Jurkat, Clone E6-1 (cell line): ENCODE data around the gene SMIM28.

ENCODE experiments used
- DNase-seq: peaks from one replicate; pipeline ENCODE4 v3.0.0-alpha.2; 2011; ENCODE audit warnings: low read depth, low spot score
- H3K4me3 ChIP-seq: 2 replicates; pipeline ENCODE4 v1.5.1; 2011; ENCODE audit warnings: mild to moderate bottlenecking, low read length, control low read depth, moderate library complexity

SMIM28 gene

DNA sequence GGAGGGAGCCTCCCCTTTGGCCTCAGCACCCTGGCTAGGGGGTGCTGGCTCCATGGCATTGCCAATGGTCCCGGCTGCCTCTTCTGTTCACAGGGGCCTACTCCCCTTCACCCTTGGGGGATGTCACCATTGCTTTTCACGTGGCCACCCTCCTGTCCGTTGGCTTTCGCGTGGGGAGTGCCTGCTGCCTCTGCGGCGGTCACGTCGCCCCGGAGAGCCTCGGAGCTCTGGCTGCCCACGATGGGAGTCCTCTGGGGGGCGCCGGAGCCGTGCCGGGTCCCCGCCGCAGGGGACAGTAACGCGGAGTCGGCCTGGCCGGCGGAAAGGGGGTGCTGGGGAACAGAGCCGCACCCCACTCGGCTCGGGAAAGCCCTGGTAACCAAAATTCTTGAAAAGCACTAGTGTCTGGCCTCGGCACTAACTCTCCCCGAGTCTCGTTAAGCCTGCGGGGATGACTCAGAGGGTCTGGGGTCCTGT is 25.7 kb downstream of the SMIM28 start:
- peak overlapping the region; percentile 84 for H3K4me3 ChIP-seq
- no peak for DNase-seq

DNA sequence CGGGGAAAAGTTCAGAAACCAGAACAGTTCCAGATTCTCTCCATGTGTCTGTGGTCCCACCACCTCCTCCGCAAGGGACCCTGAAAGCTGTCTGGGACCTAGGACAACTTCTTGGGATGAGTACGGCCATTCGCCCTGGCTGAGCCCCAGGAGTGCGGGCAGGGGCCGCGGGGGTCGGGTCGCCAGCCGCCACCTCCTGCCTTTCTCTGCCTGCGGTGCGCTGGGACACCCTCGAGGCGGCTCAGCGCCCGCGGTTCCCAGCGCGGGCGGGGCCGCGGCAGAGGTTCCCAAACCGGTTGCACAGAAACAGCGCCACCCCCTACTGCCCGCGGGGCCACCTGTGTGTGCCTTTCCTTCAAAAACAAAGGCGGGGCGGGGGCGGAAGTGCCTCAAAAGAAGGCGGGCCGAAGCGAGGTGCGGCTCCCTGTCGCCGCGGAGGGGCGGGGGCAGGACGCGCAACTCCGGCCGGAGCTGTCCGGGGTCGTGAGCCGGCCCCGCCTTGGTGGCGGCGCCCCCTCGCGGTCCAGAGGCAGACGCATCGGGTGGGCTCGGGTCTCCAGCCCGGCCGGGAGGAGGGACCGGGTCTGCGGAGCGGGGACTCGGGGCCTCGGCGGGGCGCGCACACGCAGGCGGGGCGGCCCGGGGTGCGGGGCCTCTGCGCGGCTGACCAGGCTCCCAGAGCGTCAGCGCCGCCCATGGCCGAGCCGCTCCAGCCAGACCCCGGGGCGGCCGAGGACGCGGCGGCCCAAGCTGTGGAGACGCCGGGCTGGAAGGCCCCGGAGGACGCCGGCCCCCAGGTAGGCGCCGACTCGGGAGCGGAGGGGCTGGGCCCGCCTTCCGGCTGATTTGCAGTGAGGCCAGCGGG is 26.3 kb downstream of the SMIM28 start, which contains the start of gene HEBP2:
Gene HEBP2, plus strand, starts transcription at position 423 of the 865 bp plus-strand sequence. Its CDS starts 273 bp downstream, at position 696.
- DNase-seq: peak; percentile 87
- H3K4me3 ChIP-seq: peak within 1 kb of the TSS; percentile 84

DNA sequence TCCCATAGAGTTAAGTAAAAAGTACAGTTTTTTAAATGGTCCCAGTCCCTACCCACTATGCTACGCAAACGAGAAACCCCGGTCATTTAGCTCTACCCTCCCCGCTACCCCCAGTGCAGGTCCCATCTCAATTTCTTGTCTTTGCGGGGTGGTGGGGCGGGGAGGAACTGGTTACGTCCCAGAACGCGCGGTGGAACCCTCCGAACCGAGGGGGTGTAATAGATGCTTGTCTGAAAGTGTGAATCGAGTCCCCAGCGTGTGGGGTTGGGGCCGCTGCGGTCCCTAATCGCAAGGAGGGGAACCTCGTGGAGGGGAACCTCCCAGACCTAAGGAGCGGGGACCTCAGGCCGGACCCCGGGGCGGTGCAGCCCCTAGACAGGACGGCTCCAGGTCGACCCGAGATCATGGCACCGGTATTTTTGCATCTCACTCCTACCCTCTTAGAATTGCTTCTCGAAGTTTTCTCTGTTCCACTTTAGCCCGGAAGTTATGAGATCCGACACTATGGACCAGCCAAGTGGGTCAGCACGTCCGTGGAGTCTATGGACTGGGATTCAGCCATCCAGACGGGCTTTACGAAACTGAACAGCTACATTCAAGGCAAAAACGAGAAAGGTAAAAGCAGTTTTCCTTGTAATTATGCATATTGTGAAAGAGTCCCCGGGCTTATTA is 27.1 kb downstream of the SMIM28 start:
- DNase-seq: no peak
- H3K4me3 ChIP-seq: peak overlapping the region; percentile 84

DNA sequence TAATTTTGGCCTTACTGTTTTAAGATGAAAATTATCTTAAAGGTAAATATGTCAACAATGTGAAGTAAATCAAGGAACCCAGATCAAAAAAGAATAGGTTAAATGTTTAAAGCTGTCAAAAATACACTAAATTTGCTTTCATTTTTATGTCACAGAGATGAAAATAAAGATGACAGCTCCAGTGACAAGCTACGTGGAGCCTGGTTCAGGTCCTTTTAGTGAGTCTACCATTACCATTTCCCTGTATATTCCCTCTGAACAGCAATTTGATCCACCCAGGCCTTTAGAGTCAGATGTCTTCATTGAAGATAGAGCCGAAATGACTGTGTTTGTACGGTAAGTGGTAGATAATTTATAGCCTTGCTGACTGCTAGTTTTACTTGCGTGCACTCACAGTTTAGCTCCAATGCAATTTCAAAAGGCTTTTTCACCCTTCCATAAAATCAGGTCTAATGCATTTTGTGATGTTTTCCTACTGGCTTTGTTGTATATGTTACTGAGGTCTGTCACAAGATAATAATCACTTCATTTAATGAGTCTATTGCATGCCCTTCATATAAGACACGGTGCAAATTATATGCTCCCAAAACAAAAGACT is 28.2 kb downstream of the SMIM28 start:
- H3K4me3 ChIP-seq: no peak overlapping the region
- DNase-seq: no peak

DNA sequence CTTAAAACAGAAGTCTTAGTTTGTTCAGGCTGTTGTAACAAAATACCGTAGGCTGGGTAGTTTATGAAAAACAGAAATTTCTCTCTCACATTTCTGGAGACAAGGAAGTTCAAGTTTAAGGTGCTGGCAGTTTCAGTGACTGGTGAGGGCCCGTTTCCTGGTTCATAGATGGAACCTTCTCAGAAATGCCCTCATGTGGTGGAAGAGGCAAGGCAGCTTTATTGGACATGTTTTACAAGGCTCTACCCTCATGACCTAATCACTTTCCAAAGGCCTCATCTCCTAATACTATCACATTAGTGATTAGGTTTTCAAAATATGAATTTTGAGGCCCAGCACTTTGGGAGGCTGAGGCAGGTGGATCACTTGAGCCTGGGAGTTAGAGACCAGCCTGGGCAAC is 28.7 kb downstream of the SMIM28 start:
- DNase-seq: no peak

DNA sequence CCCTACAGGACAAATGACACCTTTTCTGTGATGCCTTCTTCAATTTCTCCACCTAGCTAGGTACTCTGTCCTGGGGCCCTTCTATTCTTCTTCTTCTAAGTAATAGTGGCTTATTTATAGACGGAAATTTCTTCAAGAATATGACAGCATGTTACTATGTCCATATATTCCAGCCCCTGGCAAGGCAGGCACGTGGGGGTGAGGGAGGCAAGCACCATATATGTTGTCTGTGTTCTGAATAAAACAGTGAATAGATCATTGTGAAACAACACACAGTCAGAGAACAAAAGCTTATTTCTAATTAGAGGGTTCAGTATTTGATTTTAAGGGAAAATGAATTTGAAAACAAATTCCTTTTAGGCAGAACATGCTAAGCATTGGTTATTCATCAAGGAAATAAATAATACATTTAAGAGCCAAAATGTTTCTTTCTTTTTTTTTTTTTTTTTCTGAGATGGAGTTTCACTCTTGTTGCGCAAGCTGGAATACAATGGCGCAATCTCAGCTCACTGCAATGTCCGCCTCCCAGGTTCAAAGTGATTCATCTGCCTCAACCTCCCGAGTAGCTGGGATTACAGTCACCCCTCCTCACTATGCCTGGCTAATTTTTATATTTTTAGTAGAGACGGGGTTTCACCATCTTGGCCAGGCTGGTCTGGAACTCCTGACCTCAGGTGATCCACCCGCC is 32.5 kb downstream of the SMIM28 start:
- DNase-seq: no peak
- no peak overlapping the region for H3K4me3 ChIP-seq

More for the DNA sequence above, 28.7 kb downstream of the SMIM28 start:
- no peak overlapping the region for H3K4me3 ChIP-seq

DNA sequence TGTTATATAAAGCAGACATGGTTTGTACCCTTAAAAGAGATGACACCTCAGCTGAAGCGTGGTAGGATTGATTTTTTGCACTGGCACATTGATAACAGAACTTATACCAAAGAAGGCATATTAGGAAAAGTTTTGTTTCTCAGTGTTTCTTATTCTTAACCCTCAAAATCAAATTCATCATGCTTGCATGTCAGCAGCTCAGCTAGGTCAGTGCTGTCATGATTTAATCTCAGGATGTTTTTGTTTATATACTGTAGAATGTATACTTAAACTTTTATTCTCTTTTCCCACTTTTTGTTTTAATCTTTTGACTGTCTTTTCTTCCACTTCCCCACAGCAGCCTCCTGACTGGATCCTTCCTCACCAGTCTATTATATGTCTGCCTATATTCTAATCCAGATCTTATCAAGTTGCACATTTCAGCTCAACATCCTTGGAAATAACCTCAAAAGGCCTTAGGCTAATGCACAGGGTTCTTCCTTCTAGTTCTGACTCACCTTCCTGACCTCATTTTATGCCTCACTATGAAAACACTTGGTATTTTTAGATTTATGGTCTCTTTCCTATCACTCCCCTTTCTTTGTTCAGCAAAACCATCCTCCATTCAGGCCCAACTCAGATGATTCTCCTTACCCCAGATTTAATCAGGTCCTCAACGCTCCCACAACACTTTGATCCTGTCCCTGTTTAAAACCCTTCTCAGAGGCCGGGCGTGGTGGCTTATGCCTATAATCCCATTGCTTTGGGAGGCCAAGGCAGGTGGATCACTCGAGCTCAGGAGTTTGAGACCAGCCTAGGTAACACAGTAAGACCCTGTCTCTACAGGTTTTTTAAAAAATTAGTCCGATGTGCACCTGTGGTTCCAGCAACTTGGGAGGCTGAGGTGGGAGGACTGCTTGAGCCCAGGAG is 33.5 kb downstream of the SMIM28 start:
- DNase-seq: no peak
- no peak overlapping the region for H3K4me3 ChIP-seq

DNA sequence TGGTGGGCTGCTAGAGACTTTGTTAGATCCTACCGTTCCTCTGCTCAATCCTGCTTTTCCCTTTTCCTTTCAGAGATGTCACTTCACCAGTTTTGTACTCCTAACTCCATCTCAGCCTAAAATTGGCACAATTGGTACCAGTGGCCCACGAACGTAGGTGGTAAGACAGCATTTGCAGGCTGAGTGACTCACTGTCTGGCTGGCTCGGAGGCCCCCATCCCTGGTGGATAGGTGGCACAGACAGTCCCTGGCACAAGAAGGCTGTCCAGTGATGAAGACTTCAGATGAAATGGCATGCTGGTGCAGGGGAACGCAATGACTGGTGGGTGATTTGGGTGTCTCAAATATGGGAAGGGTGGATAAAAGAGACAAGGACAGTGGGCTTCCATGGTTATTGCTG is 37.4 kb downstream of the SMIM28 start:
- H3K4me3 ChIP-seq: no peak overlapping the region
- DNase-seq: no peak

DNA sequence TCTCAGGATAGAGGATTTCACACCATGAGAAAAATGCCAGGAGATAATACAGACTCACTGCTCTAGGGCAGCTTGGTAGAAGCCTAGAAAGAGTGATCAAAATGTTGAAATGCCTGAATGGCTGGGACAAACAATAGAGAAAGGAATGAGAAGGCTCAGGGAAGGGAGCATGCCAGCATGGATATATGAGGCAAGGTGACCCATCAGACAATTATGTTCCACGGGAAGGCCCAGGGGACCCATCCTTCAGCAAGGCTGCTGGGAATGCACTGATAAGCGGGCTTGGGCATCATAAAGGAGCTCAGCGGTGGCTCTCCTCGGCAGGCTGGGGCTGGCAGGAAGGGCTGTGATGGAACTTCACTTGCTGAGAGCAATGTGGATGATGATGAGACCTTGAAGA is 38.5 kb downstream of the SMIM28 start:
- H3K4me3 ChIP-seq: no peak overlapping the region
- DNase-seq: no peak

DNA sequence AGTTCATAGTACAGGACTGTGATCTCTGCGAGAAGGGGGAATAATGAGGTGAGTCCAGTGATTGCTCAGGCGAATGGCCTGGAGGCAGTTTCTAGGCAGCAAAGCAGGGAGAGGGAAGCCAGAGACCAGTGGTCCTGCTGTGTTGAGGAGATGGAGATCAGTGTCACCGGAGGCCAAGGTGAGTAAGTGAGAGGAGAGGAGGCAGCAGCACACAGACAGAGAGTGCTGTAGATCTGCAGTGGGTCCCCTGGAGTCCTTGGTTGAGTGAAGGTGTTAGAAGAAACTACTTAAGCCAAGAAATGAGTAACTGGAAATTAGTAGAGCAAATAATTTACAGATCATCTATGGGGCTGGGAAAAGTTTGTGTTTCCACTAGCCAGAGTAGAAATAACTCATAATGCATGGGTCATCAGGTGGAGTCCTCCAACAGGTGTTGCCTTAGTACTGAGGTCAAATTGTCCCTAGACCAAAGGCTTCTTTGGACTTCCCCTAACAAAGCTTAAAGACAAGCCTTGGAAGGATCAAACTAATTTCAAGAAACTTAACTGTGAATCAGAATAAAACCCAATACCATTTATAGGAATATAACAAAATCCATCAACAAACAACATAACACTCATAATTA is 39.9 kb downstream of the SMIM28 start:
- DNase-seq: no peak
- H3K4me3 ChIP-seq: no peak overlapping the region

DNA sequence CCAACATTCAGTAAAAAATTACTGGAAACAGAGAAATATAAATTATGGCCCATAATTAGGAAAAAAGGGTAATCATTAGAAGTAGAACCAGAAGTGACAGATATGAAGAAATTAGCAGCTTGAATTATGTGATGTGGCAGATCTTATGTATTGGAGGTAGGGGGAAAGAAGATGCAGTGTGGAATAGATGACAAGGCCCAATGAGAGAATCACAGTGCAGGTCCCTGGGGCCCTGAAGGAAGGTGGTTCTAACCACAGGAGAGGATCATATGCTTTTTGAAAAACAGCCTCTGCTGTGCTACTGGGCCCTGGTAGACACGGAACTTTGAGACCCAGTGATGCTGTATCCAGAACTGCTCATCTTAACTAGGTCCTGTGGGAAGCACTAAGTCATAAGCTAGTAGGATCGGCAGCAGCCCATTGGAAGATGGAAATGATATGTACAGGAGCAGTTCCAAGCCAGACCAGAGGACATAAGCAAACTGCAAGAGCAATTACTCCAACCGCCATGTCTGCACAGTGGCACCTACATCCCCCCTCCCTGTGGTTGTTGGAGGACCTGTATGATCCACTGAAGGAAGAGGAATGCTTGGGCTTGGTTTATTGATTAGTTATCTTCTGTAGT is 40.5 kb downstream of the SMIM28 start:
- H3K4me3 ChIP-seq: no peak overlapping the region
- DNase-seq: no peak

DNA sequence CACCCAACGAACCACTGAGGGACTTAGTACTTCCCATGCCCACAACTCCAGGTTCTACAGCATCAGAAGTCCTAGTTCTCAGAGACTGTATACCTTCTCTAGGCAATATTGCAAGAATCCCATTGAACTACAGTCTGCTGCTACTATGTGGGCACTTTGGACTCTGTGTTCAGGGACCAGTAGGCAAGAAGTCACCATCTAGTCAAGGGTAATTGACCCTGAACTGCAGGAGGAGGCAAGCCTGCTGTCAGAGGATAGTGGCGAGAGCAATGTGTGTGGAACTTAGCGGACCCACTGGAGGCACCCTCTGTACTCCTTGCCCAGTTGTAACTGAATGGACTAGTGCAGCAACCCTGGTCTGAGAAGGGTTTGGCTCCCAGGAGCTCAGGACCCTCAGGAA is 42.1 kb downstream of the SMIM28 start:
- no peak overlapping the region for H3K4me3 ChIP-seq
- no peak for DNase-seq

DNA sequence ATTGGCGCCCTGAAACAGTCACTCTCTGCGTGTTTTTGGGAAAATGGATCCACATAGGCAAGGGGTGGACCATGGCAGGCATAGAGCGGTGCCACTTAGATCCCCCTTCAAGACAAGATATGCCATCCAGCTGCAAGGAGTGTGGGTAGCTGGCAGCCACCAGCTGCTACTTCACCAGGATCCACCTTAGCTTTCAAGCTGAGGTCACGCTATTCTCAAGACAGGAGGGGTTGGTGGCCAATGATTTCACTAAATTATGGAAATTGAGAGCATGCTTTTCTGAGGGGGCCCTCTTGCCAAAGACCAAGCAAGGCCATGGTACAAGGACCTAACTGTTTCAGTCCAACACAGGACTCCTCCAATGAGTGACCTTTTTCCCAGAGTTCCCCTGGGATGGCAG is 42.7 kb downstream of the SMIM28 start:
- no peak for DNase-seq
- H3K4me3 ChIP-seq: no peak overlapping the region

DNA sequence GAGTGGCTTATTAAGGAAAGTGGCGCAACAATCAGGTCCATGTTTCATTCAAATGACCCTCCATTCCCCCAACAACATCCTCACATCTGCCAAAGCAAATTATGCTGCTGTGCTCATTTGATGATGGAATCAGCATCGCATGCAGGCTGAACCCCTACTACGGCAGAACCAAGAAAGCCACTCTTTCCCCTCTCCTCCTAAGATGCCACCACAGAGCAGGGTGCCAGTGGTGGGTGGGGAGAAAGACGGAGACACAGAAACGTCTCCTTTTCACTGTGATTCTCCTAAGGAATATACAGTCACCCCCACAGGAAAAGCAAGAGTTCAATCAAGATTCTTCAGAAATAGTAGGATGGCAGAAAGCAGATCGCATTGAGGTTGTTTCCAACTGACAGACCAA is 43.4 kb downstream of the SMIM28 start:
- no peak for DNase-seq
- H3K4me3 ChIP-seq: no peak overlapping the region

DNA sequence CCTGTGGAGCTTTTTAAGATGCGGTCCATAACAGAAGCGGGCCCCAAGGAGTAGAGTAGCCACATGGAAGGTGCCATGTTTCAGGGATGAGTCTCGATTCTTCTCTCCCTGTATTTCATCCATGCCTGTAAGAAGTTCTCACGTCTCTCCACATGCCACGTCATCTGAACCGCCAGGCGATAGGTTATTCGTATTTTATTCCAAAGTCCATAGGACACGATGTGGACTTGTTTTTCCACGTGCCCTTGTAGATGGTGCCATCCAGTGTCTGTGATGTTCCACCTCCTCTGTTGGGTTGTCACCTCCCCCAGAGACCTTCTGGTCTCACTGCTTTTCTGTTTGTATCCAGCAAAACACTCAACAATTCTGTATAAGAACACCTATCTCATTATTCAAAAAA is 43.9 kb downstream of the SMIM28 start:
- DNase-seq: no peak
- H3K4me3 ChIP-seq: no peak overlapping the region

DNA sequence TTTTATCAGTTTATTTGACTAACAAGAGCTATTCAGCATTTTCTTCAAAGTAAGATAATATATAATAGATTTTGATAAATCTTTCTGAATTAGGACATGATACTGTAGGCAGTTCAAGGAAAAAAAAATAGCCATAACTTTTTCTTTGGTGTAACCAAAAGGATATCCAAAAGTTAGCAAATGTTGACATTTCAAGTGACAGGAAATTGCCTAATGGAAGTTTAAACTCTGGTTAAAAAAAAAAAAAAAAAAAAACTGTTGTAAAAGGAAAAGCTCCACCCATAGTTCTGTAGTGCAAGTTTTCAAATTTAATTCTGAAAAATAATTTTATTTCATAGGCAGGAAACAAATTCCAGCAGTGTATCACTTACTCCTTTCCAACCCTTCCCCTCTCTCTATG is 45.2 kb downstream of the SMIM28 start:
- H3K4me3 ChIP-seq: no peak overlapping the region
- DNase-seq: no peak

DNA sequence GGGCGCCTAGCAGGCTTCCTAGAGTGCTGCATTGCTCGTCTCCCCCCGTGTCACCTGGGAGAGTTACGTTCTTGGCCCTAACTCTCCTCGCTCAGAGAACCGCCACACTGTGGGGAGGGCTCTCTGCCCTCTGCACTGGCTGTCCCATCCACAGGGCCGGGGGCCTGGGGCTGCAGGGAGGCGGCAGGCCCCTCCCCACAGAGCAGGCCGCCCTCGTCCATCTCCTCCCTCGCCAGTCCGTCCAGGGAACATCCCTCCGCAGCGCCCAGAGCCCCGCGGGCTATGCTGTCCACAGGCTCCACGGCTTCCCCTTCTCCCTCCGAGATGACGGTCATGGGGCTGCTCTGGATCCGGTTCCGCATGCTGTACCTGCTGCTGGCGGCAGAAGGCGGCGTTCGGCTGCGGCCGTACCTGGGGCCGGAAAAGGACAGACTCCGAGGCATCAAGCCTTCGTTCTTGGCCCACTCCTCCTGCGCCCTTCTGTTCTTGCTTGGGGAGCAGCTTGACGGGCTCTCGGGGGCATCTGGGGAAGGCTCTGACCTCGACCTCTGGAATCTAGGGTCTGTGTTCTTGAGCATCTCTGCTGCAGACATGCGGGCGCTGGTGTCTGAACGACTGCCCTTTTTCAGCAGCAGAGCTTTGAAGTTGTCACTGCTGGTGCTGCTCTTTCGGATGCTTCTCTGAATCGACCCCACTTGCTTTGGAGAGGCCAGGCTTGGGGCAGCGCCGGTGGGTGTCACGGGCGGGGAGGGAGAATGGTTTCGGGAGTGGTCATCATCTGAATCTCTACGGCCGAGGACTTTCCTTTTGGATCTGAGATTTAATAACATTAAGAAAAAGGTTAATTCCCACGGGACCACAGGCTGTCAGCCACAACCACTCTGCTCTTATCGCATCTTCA is 46.5 kb downstream of the SMIM28 start:
- DNase-seq: no peak
- H3K4me3 ChIP-seq: no peak overlapping the region
